CD14-positive monocyte (primary cell): Measurements from ENCODE around the gene ZBED4. TPM values are rescaled to one million over a fixed set of nuclear protein-coding genes. Genes with fewer than 3 reads are reported as not detected.
A peak's percentile ranks its signal among the peaks of the same experiment; 100 is the strongest.

ENCODE experiments used
- DNase-seq, 3 donors: peaks; one replicate each; pipeline ENCODE4 v3.0.0-alpha.2; 2011 to 2022
- H2AFZ ChIP-seq: 2 replicates; pipeline ENCODE4 v1.6.0; 2012; ENCODE audit warnings: mild to moderate bottlenecking, low read depth, low read length, inconsistent platforms; ENCODE audit not compliant: insufficient read depth, poor library complexity, severe bottlenecking
- H3K27ac ChIP-seq, 2 donors: 1 replicate in 1 of 2; 2 replicates in 1 of 2; pipeline ENCODE4 v1.5.1; 2012 to 2013; ENCODE audit warnings: low read length in 2 of 2, control low read depth in 1 of 2, inconsistent platforms in 1 of 2, low read depth in 1 of 2, mild to moderate bottlenecking in 1 of 2
- H3K27me3 ChIP-seq, 2 donors: one replicate each; pipeline versions ENCODE4 v1.6.0 to v1.6.1; 2011 to 2013; ENCODE audit warnings: low read length in 2 of 2; ENCODE audit not compliant: control insufficient read depth in 2 of 2, insufficient read depth in 2 of 2
- H3K36me3 ChIP-seq, 2 donors: replicated peaks in 1 of 2; 1 replicate in 1 of 2; 2 replicates in 1 of 2; pipeline versions ENCODE4 v1.5.1 to v1.6.1; 2012 to 2013; ENCODE audit warnings: low read length in 2 of 2, control low read depth in 1 of 2, inconsistent platforms in 1 of 2, mild to moderate bottlenecking in 1 of 2; ENCODE audit not compliant: insufficient read depth in 2 of 2, control insufficient read depth in 1 of 2
- H3K4me1 ChIP-seq, 2 donors: 1 replicate in 1 of 2; 2 replicates in 1 of 2; pipeline versions ENCODE4 v1.5.1 to v1.6.1; 2012 to 2013; ENCODE audit warnings: low read length in 2 of 2, control low read depth in 1 of 2, inconsistent platforms in 1 of 2, mild to moderate bottlenecking in 1 of 2, moderate library complexity in 1 of 2; ENCODE audit not compliant: insufficient read depth in 2 of 2, control insufficient read depth in 1 of 2
- H3K4me2 ChIP-seq: replicated peaks from 2 replicates; pipeline ENCODE3; 2012; ENCODE audit warnings: low read length, moderate library complexity, mild to moderate bottlenecking; ENCODE audit not compliant: poor library complexity, severe bottlenecking; ENCODE audit errors: extremely low read depth
- H3K4me3 ChIP-seq, 3 experiments: fragments of 200-600 bp in 1 of 3; sonication (generic) in 1 of 3; replicated peaks in 1 of 3; 1 replicate in 2 of 3; 2 replicates in 1 of 3; pipeline ENCODE4 v1.5.1; 2011 to 2013; ENCODE audit warnings: low read length in 3 of 3, mild to moderate bottlenecking in 3 of 3, control low read depth in 2 of 3, low read depth in 2 of 3, inconsistent platforms in 1 of 3, moderate library complexity in 1 of 3
- H3K79me2 ChIP-seq: 2 replicates; pipeline ENCODE4 v1.6.0; 2012; ENCODE audit warnings: mild to moderate bottlenecking, control low read depth, inconsistent platforms, low read length, moderate library complexity; ENCODE audit not compliant: insufficient read depth
- H3K9ac ChIP-seq: 2 replicates; pipeline ENCODE4 v1.6.0; 2017; ENCODE audit warnings: low read length, mild to moderate bottlenecking; ENCODE audit not compliant: insufficient read depth, poor library complexity, severe bottlenecking
- H3K9me3 ChIP-seq, 2 donors: replicated peaks in 1 of 2; 1 replicate in 1 of 2; 2 replicates in 1 of 2; pipeline versions ENCODE4 v1.5.1 to v1.6.1; 2012 to 2013; ENCODE audit warnings: low read length in 2 of 2, control low read depth in 1 of 2; ENCODE audit not compliant: control insufficient read depth in 1 of 2, insufficient read depth in 1 of 2
- H4K20me1 ChIP-seq: 2 replicates; pipeline ENCODE4 v1.6.0; 2012; ENCODE audit warnings: mild to moderate bottlenecking, low read length, control low read depth, moderate library complexity; ENCODE audit not compliant: insufficient read depth
- H3K27ac Mint-ChIP-seq, 7 donors: one replicate each; pipeline ENCODE4 v1.8.0; 2020; ENCODE audit warnings: mild to moderate bottlenecking in 7 of 7, mixed read lengths in 7 of 7, moderate library complexity in 6 of 7, inconsistent platforms in 2 of 7
- H3K27me3 Mint-ChIP-seq, 3 donors: one replicate each; pipeline ENCODE4 v1.8.0; 2021 to 2022; ENCODE audit warnings: low read depth in 3 of 3, mild to moderate bottlenecking in 3 of 3, mixed read lengths in 3 of 3, moderate library complexity in 3 of 3, inconsistent platforms in 1 of 3
- H3K36me3 Mint-ChIP-seq, 2 donors: one replicate each; pipeline ENCODE4 v1.8.0; 2020; ENCODE audit warnings: mixed read lengths in 2 of 2, inconsistent platforms in 1 of 2, mild to moderate bottlenecking in 1 of 2
- H3K4me1 Mint-ChIP-seq: one replicate; pipeline ENCODE4 v1.8.0; 2020; ENCODE audit warnings: mild to moderate bottlenecking, mixed read lengths
- H3K4me3 Mint-ChIP-seq, 2 donors: one replicate each; pipeline ENCODE4 v1.8.0; 2020; ENCODE audit warnings: mild to moderate bottlenecking in 2 of 2, mixed read lengths in 2 of 2, moderate library complexity in 1 of 2
- H3K9me3 Mint-ChIP-seq, 7 donors: one replicate each; pipeline ENCODE4 v1.8.0; 2020 to 2022; ENCODE audit warnings: mixed read lengths in 7 of 7, mild to moderate bottlenecking in 6 of 7, moderate library complexity in 6 of 7, inconsistent platforms in 2 of 7
- WGBS: methylation state at CpG from one replicate; pipeline ENCODE4 v1.1.5; 2013; ENCODE audit warnings: missing lambda C conversion rate; ENCODE audit not compliant: insufficient coverage; 5-methylcytosine and 5-hydroxymethylcytosine counted together
- intact Hi-C, 2 donors: fragments of 100-400 bp; cut with micrococcal nuclease; formaldehyde crosslinking; loops; one replicate each; pipeline versions ENCODE4 v1.15.0 to v1.15.1; 2023
- polyA plus RNA-seq, 3 donors: library from polyadenylated mRNA; depleted of rRNA in 1 of 3; unstranded in 2 of 3; stranded (reverse) in 1 of 3; fragments of 300-500 nt in 2 of 3; fragments of >200 nt in 1 of 3; fragmentation: Illumina TruSeq in 2 of 3; gene quantifications; 1 replicate in 2 of 3; 2 replicates in 1 of 3; pipeline ENCODE4 v1.2.3, GENCODE V29; 2012 to 2021
- TF ChIP-seq, protein P1 (sequence below): fragments of 200-600 bp; IDR thresholded peaks from one replicate; pipeline ENCODE4 v1.8.0; 2022; ENCODE audit warnings: antibody characterized with exemption, mild to moderate bottlenecking

The ZBED4 gene
- polyA plus RNA-seq, 3 donors: 3.8 to 8.2 (median 5.7) TPM

DNA sequence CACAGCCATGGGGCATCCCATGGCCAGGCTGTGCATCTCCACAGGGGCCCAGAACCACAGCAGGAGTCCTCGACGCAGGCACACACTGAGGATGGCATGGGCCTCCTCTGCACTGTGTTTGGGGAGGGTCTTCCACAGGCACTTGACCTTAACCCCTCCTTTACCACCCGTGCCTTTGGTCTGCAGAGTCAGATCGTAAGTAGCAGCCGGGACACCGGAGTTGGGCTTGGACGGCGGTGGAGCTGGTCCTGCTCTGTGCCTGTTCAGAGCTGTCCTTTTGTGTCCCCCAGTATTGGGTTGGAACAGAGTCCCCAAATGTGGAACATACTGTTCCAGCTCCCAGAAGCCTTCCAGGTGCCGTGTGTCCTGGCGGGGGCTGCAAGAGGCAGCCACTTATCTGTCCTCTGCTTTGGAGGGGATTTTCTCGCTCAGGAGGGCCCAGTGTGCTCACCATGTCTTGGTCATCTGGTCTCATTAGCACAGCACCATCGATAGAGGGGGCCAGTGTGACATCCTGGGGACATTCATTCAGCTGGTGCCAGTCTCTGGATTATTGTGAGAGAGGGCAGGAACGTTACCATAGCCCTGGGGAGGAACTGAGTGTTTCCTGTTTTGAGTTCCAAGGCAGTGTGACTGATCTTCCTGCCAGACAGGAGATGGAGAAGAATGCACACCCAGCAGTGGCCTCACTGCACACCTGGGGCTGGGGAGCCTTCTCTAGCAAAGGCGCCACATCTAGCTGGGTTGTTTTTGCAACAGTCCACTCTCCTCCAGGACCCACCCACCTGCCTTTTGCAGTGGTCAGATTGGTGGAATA lies 77.2 kb downstream of the ZBED4 start:
- no peaks in the 10 kb centered on the region for H3K9me3 ChIP-seq
- H3K36me3 ChIP-seq: no peaks in the 10 kb centered on the region
- peaks cover 5% of the 10 kb centered on the region for H4K20me1 ChIP-seq
- intact Hi-C loops: loop anchor here (2.0 to 10.0 kb wide), 3 partner anchors 62 to 604 kb away; partner anchors contain the start of gene TYMP (in 1 of the 2)
- peaks cover 47 to 59% of the 10 kb centered on the region in 2 donors for H3K4me1 ChIP-seq
- H3K27ac ChIP-seq: peak overlapping the region; percentile 45 to 62
- Mint-ChIP-seq H3K4me3 (peak overlapping the region; percentile 35 to 49), H3K36me3 (peaks cover 8 to 16% of the 10 kb centered on the region in 2 donors), H3K27me3 (peaks cover 1 to 10% (median 2%) of the 10 kb centered on the region in 3 donors), H3K27ac (peak overlapping the region; percentile 79 to 91 (median 89)), H3K9me3 (no peaks in the 10 kb centered on the region), H3K4me1 (peaks cover 37% of the 10 kb centered on the region)
- H3K4me2 ChIP-seq: peak overlapping the region; percentile 43
- 26% methylated on average over 11 of the region's 14 CpGs for WGBS
- no peak overlapping the region for H2AFZ ChIP-seq
- H3K79me2 ChIP-seq: peaks cover 6% of the 10 kb centered on the region
- no peak overlapping the region for H3K9ac ChIP-seq
- H3K4me3 ChIP-seq: peak overlapping the region in 1 of 3 experiments; percentile 18
- peak; percentile 91 to 96 (median 95) for DNase-seq
- peaks cover 0 to 3% of the 10 kb centered on the region in 2 donors for H3K27me3 ChIP-seq
- TF ChIP-seq, protein P1, sequence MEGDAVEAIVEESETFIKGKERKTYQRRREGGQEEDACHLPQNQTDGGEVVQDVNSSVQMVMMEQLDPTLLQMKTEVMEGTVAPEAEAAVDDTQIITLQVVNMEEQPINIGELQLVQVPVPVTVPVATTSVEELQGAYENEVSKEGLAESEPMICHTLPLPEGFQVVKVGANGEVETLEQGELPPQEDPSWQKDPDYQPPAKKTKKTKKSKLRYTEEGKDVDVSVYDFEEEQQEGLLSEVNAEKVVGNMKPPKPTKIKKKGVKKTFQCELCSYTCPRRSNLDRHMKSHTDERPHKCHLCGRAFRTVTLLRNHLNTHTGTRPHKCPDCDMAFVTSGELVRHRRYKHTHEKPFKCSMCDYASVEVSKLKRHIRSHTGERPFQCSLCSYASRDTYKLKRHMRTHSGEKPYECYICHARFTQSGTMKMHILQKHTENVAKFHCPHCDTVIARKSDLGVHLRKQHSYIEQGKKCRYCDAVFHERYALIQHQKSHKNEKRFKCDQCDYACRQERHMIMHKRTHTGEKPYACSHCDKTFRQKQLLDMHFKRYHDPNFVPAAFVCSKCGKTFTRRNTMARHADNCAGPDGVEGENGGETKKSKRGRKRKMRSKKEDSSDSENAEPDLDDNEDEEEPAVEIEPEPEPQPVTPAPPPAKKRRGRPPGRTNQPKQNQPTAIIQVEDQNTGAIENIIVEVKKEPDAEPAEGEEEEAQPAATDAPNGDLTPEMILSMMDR: peak; percentile 89

DNA sequence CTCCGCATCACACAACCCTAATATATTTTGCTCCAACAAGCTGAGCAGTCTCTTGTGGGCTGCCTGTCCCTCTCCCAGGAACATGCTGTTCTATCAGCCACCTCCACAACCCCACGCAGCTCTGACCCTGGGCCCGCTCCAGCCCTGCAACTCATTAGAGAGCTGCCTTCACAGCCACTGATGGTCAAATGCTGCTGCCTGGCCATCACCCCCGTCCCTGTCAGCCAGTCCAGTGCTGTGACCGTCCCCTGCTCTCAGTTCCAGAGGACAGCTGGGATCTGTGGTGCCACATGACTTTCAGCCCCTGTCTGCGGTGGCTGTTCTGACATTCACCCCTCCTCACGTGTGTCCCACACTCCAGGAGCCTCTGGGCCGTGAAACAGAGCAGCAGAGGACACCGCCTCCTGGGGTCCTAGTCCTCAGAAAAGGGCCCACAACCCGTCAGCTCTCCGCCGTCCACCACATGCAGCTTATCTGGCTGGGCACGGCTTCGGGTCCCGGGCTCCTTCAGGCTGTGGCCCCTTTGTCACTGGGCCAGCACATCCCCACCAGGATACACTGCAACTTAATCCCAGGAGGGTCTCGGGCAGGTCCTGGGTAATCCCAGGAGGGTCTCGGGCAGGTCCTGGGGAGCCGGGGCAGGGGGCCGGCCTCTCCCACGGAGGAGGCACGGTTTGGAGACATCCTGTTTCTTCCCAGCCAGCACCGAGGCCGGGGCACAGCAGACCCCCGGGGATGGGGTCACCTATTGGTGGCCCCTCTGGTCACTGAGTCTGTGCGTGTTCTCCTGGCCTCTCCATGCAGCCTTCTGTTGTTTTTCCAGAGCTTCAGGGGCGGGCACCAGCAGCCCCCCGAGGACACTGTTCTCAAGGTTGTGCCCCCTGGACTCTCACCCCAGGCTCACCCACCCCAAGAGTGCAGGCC lies 79.9 kb downstream of the ZBED4 start:
- intact Hi-C loops: loop anchor here (2.0 to 10.0 kb wide), 2 partner anchors 37 to 601 kb away; partner anchors contain the start of gene TYMP (in 1 of the 2)
- peak overlapping the region in 1 of 2 donors; percentile 71 for H3K4me3 Mint-ChIP-seq
- H3K4me3 ChIP-seq: peak overlapping the region in 1 of 3 experiments; percentile 76
- WGBS: 89% methylated on average over 26 of the region's 27 CpGs
- H3K27ac Mint-ChIP-seq: peak overlapping the region; percentile 74 to 92 (median 82)
- H2AFZ ChIP-seq: no peak overlapping the region
- peak overlapping the region; percentile 78 for H3K4me2 ChIP-seq
- no peak for DNase-seq
- H3K36me3 ChIP-seq: no peaks in the 10 kb centered on the region
- no peaks in the 10 kb centered on the region for H3K9me3 ChIP-seq
- peak overlapping the region; percentile 82 to 99 for H3K27ac ChIP-seq
- peaks cover 39% of the 10 kb centered on the region for H3K4me1 Mint-ChIP-seq
- H3K9me3 Mint-ChIP-seq: no peaks in the 10 kb centered on the region
- H3K36me3 Mint-ChIP-seq: peaks cover 2 to 5% of the 10 kb centered on the region in 2 donors
- TF ChIP-seq, protein P1: no peak
- peaks cover 55 to 67% of the 10 kb centered on the region in 2 donors for H3K4me1 ChIP-seq
- H4K20me1 ChIP-seq: peaks cover 5% of the 10 kb centered on the region
- H3K27me3 Mint-ChIP-seq: peaks cover 0 to 8% (median 0%) of the 10 kb centered on the region in 3 donors
- peaks cover 6% of the 10 kb centered on the region for H3K79me2 ChIP-seq
- H3K9ac ChIP-seq: peak overlapping the region; percentile 99
- peaks cover 0 to 3% of the 10 kb centered on the region in 2 donors for H3K27me3 ChIP-seq
